Suprapubic skin (tissue), 4 donors: ENCODE results near the gene ZFP1. TPM values are rescaled to one million over a fixed set of nuclear protein-coding genes. Genes with fewer than 3 reads are reported as not detected.

Source experiments
- DNase-seq, 2 donors: peaks; one replicate each; pipeline ENCODE4 v3.0.0-alpha.2; 2019; ENCODE audit warnings: low spot score in 2 of 2
- H3K27ac ChIP-seq: fragments of 200-600 bp; sonication (generic); one replicate; pipeline ENCODE4 v1.5.1; 2019
- H3K27me3 ChIP-seq: fragments of 200-600 bp; sonication (generic); one replicate; pipeline ENCODE4 v1.5.1; 2019
- H3K36me3 ChIP-seq: fragments of 200-600 bp; sonication (generic); one replicate; pipeline ENCODE4 v1.5.1; 2019
- H3K4me1 ChIP-seq: fragments of 200-600 bp; sonication (generic); one replicate; pipeline ENCODE4 v1.5.1; 2019
- H3K4me3 ChIP-seq: fragments of 200-600 bp; sonication (generic); one replicate; pipeline ENCODE4 v1.5.1; 2019; ENCODE audit warnings: mild to moderate bottlenecking
- H3K9me3 ChIP-seq: fragments of 200-600 bp; sonication (generic); one replicate; pipeline ENCODE4 v1.5.1; 2019
- CTCF ChIP-seq, 2 donors: fragments of 200-600 bp in 1 of 2; fragments of 450-650 bp in 1 of 2; sonication (generic) in 1 of 2; IDR thresholded peaks; one replicate each; pipeline ENCODE4 v1.5.1; 2016 to 2019; ENCODE audit warnings: antibody characterized with exemption in 2 of 2, mild to moderate bottlenecking in 1 of 2, moderate library complexity in 1 of 2
- EP300 ChIP-seq: sonication (generic); formaldehyde crosslinking; IDR thresholded peaks from one replicate; pipeline ENCODE4 v1.6.1; 2017; ENCODE audit warnings: antibody characterized with exemption
- POLR2A ChIP-seq, 2 donors: fragments of 450-650 bp; IDR thresholded peaks; one replicate each; pipeline ENCODE4 v1.6.1; 2017; ENCODE audit warnings: antibody characterized with exemption in 2 of 2, mild to moderate bottlenecking in 2 of 2, moderate library complexity in 2 of 2
- POLR2AphosphoS5 ChIP-seq, 3 donors: sonication (generic); formaldehyde crosslinking; IDR thresholded peaks; one replicate each; pipeline ENCODE4 v1.6.1; 2017; ENCODE audit warnings: antibody characterized with exemption in 3 of 3
- WGBS: methylation state at CpG from one replicate; pipeline ENCODE4 v1.1.5; 2018; 5-methylcytosine and 5-hydroxymethylcytosine counted together
- total RNA-seq, 4 donors: library from RNA; depleted of rRNA; stranded (reverse); fragments of >200 nt; gene quantifications; one replicate each; pipeline ENCODE4 v1.1.0, GENCODE V29; 2016

ZFP1 gene
- total RNA-seq, 4 donors from 2014 or later, result 4.4 to 8.7 (median 6.8) TPM

GRCh38 chr16:75193265-75193650 lies 44.9 kb downstream of the ZFP1 start:
- Histone ChIP-seq H3K4me1 (peaks cover 3% of the 10 kb centered on the region), H3K27ac (no peak overlapping the region), H3K27me3 (peaks cover 11% of the 10 kb centered on the region), H3K4me3 (no peak overlapping the region), H3K36me3 (no peaks in the 10 kb centered on the region), H3K9me3 (no peaks in the 10 kb centered on the region)
- TF ChIP-seq POLR2A (IDR thresholded peaks at IDR 0.05), result no peak
- no peak for DNase-seq
- WGBS, result 83% methylated on average over 4 of the region's 4 CpGs

GRCh38 chr16:75193730-75194444 lies 45.6 kb downstream of the ZFP1 start:
- 82% methylated on average over 7 of the region's 10 CpGs for WGBS
- no peaks in the 10 kb centered on the region for H3K36me3 ChIP-seq
- no peaks in the 10 kb centered on the region for H3K9me3 ChIP-seq
- H3K27me3 ChIP-seq, result peaks cover 12% of the 10 kb centered on the region
- DNase-seq, result peak in 1 of 2 donors; percentile 58
- no peak overlapping the region for H3K4me3 ChIP-seq
- no peak overlapping the region for H3K27ac ChIP-seq
- peaks cover 3% of the 10 kb centered on the region for H3K4me1 ChIP-seq
- TF ChIP-seq POLR2A (IDR thresholded peaks at IDR 0.05) (no peak), CTCF (IDR thresholded peaks at IDR 0.05) (no peak), EP300 (no peak)

- H3K27me3 ChIP-seq, result peaks cover 9% of the 10 kb centered on the region
- WGBS, result 81% methylated on average over 22 of the region's 24 CpGs
Observed at GRCh38 chr16:75195811-75196790, 47.8 kb downstream of the ZFP1 start.

GRCh38 chr16:75196836-75197235 lies 48.5 kb downstream of the ZFP1 start:
- Histone ChIP-seq H3K27ac (no peak overlapping the region), H3K4me3 (no peak overlapping the region), H3K36me3 (no peaks in the 10 kb centered on the region), H3K4me1 (peaks cover 3% of the 10 kb centered on the region), H3K9me3 (no peaks in the 10 kb centered on the region), H3K27me3 (peaks cover 9% of the 10 kb centered on the region)
- no peak for TF ChIP-seq CTCF (IDR thresholded peaks at IDR 0.05)
- no peak for TF ChIP-seq POLR2AphosphoS5 (IDR thresholded peaks at IDR 0.05)
- no peak for TF ChIP-seq EP300
- TF ChIP-seq POLR2A (IDR thresholded peaks at IDR 0.05), result no peak
- peak in 1 of 2 donors; percentile 37 for DNase-seq
- WGBS, result 80% methylated on average over 8 of the region's 9 CpGs

More at GRCh38 chr16:75195811-75196790, 47.8 kb downstream of the ZFP1 start:
- H3K4me1 ChIP-seq, result peaks cover 3% of the 10 kb centered on the region
- no peak for TF ChIP-seq EP300
- TF ChIP-seq POLR2AphosphoS5 (IDR thresholded peaks at IDR 0.05), result no peak
- no peak for TF ChIP-seq CTCF (IDR thresholded peaks at IDR 0.05)
- TF ChIP-seq POLR2A (IDR thresholded peaks at IDR 0.05), result no peak
- peak in 1 of 2 donors; percentile 74 for DNase-seq
- no peaks in the 10 kb centered on the region for H3K9me3 ChIP-seq
- H3K4me3 ChIP-seq, result no peak overlapping the region
- H3K27ac ChIP-seq, result no peak overlapping the region
- H3K36me3 ChIP-seq, result no peaks in the 10 kb centered on the region

- no peak overlapping the region for H3K27ac ChIP-seq
- H3K27me3 ChIP-seq, result peaks cover 9% of the 10 kb centered on the region
- H3K4me1 ChIP-seq, result peaks cover 3% of the 10 kb centered on the region
- H3K36me3 ChIP-seq, result no peaks in the 10 kb centered on the region
- DNase-seq, result peak; percentile 36 to 38
- H3K9me3 ChIP-seq, result no peaks in the 10 kb centered on the region
- no peak for TF ChIP-seq POLR2AphosphoS5 (IDR thresholded peaks at IDR 0.05)
- TF ChIP-seq CTCF (IDR thresholded peaks at IDR 0.05), result no peak
- no peak for TF ChIP-seq EP300
- TF ChIP-seq POLR2A (IDR thresholded peaks at IDR 0.05), result no peak
- H3K4me3 ChIP-seq, result no peak overlapping the region
- 62% methylated on average over 14 of the region's 14 CpGs for WGBS
Observed at GRCh38 chr16:75197522-75198134, 49.3 kb downstream of the ZFP1 start.
